HG03354 (cell line): ENCODE results near the gene NPC2.
"Not testable (repeated sequence)": the region's sequence is repeated elsewhere in the genome, so short reads cannot be mapped to it uniquely, and the experiment has no call there.

ENCODE experiments used
- ATAC-seq: cut with Tn5 transposase; IDR thresholded peaks from one replicate; pipeline ENCODE4 v1.9.1; 2021; ENCODE audit warnings: mild to moderate bottlenecking; ENCODE audit not compliant: unreplicated experiment, poor library complexity, severe bottlenecking

Gene NPC2

DNA sequence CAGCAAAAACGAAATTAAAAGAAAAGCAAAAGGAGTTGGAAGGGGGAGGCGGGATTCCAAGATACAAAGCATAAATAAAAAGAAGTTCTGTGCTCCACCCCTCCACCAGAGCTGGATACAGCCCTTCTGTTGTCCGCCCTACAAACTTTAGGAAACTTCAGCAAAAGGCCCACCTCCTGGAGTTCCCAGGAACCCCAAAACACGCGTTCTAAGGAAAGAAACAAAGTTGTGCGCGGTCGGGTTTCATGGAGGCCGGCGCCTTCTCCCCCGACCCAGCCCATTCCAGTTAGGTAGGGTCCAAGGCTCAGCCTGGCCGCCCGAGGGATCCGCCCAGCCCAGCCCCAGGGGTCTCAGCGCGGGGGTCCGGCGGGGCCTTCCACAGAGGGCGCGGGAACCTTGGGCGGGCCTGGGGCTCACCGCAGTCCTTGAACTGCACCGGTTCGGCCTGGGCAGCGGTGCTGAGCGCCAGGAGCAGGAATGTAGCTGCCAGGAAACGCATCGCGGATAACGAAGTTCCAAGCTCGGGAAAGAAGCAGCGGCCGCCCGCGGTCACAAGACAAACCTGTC lies at the start of gene NPC2:
Gene NPC2, minus strand, starts transcription at position 530 of the 567 bp plus-strand sequence. Its CDS starts 31 bp downstream, at position 499.
- peak; percentile 10 for ATAC-seq

DNA sequence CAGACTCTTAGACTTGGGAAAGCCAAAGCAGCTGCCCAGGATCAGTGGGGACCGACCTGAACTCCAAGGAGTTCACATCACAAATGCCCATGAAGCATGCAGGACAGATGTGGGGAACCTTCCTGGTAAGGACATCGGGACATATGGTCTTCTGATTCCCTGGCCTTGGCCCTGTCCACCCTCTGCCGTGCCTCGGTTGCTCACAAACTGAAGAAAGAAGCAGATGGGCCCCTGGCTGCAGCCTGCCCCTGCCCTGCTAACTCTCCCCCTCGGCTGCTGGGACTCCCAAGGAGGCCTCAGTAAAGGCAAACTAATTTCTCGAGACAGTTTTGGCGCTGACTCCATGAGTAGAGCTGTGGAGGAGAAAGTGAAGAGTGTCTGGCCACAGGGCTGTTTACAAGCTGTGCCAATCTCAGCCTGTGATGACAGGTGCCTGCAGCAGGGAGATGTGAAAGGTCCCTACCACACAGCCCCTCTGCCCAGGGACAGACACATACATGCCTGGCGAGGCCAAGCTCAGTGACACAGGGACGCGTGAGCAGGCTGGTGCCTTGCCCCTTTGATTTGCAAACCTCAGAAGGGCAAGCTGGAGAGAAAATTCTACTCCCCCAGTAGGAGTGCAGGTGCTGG lies 49.1 kb upstream of the NPC2 start:
- ATAC-seq, result no peak

DNA sequence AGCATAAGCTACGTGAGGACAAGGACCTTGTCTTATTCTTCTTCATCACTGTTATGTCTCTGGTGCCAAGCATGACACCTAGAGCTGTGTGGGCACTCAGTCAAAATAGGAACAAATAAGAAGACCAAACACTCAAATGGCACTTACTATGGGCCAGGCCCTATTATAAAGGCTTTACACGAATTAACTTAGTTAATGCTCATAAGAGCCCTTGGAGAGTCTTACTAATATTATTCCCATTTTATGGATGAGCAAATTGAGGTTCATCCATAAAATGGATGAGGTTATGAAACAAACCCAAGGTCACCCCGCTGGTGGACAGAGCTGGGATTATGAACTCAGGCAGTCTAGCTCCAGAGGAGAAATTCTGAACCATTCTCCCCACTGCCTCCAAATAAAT lies 48.1 kb upstream of the NPC2 start:
- ATAC-seq, result no peak

DNA sequence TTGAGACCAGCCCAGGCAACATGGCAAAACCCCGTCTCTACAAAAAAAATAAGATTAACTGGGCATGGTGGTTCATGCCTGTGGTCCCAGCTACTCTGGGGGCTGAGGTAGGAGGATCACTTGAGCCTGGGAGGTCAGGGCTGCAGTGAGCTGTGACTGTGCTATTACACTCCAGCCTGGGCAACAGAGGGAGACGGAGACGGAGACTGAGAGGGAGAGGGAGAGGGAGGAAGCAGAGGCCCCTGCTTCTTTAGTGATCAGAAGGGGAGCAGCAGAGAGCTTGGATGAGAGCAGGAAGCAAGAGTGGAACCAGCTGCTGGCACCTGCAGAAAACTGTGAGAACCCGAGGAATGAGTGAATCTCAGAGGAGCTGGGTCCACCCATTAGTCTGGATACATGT lies 46.4 kb upstream of the NPC2 start:
- ATAC-seq, result no peak

DNA sequence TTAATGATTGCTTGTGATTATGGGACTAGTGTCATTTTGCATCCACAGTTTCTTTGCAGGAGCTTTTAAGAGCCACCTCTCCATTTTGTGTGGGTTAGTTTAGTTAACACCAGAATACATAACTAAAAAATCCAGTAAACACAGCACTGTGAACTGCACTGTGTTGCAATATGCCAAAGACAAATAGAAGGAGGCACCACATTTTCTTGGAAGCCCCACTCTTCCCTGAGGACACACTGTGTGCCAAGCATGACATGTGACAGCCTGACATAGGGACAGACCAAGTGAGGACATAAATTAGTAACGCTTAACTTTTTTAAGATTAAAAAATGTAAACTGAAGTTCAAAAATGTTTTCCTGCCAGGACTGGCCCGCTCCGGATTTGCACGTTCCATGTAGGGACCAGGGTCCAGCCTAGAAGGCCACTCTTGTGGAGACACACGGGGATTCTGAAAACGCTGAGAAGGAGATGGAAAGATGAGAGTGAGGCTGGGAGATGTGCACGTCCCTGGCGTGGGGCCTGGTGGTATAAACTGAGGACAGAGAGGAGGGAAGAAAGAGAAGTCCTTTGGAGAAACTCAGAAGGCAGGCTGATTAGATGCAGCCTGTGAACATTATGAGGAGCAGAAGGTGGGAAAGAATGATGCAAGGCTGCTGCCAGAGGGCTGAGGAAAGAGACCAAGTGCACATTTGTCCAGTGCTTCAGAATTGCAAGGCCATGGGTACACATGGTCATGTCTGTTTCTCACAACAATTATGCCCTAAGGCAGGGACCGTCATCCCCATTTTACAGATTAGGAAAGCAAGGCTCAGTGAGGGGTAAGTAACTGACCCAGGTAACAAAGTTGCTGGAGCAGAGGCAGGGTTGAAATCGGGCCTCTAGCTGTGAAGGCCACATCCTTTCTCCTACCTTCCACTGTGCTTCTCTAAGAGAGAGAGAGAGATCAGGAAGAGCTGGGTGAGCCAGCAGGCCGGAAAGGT lies 45.6 kb upstream of the NPC2 start:
- ATAC-seq, result no peak

DNA sequence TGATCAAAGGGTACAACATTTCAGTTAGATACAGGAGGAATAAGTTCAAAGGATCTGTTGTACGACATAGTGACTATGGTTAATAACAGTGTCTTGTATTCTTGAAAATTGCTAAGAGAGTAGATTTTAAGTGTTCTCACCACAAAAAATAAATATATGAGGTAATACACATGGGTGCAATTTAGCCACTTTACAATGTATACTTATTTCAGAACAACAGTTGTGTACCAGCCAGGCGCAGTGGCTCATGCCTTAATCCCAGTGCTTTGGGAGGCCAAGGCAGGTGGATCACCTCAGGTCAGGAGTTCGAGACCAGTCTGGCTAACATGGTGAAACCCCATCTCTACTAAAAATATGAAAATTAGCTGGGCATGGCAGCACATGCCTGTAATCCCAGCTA lies 43.2 kb upstream of the NPC2 start:
- ATAC-seq, result not testable (repeated sequence)

DNA sequence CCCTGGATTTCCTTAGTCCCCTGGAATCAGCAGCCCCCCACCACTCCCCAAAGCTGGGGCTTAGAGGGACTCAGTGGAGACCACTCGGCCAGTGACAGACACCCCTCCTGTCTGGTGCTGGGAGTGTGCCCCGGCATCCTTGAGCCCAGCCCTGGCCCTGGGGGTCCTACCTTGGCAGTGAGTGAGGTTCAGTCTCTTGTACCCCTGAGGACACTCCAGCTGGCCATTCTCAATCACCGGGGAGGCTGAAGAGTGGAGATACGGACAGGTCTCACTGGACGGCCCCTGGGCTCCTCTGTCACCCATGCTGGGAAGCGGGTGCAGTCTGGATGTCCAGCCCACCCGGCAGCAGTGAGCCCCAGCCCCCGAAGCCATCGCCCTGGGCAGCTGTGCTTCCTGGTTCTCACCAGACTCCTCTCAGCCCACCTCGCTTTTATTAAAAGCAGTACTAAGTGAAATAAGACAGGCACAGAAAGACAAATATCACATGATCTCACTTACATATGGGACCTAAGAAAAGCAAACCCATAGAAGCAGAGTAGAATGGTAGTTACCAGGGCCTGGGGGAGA lies 42.7 kb upstream of the NPC2 start:
- ATAC-seq, result no peak

DNA sequence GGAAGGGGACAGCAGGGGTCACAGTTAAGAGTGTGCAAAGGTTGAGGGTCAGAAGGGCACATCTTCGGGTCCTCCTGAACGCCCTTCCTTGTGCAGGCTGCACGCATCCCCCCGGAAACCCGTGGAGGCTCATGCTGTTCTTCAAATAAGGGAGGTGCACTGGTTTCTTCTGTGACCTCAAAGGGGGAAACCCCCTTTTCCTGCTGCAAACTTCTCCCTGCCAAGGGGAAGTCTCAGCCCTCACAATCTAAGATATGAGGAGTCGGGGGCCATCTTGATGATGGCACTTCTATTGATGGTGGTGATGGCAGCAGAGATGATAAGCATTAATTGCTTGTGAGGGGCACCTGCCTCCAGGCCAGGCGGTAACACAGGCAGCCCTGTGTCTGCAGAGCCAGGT lies 40.5 kb upstream of the NPC2 start:
- ATAC-seq, result no peak

DNA sequence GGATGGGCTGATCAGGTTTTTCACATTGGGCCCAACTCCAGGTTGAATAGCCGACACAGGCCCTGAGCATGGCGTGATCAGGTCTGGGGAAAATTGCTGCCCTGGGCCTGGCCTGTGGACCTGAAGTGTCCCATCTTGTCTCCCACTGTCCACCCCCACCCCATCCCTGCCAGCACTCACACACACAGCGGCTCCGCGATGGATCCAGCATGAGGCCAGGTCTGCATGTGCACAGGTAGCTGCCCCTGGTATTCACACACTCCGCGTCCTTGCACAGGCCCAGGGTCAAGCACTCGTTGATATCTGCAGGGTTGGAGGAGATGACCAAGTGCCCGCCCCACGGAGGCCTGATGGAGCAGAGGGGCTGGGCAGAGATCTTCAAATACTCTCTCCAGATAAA lies 39.1 kb upstream of the NPC2 start:
- ATAC-seq, result no peak

DNA sequence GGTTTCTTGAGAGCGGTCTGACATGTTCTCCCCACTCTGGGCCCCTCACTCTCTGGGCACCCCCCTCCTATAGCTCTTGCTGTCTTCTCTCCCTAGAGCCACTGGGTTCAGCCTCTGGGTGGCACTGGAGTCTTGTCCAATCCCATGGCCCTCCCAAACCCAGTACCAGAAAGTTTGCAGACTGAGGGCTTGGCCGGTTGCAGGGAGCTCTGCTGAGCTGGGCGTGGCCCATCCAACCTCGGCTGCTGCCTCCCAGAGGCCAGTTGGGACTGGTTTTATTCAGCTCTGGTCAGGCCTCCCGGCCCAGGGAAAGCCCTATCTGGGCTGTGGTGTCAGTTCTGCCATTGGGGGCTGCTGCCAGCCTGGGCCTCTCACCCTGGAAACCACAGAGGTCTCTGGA lies 38.4 kb upstream of the NPC2 start:
- no peak for ATAC-seq

DNA sequence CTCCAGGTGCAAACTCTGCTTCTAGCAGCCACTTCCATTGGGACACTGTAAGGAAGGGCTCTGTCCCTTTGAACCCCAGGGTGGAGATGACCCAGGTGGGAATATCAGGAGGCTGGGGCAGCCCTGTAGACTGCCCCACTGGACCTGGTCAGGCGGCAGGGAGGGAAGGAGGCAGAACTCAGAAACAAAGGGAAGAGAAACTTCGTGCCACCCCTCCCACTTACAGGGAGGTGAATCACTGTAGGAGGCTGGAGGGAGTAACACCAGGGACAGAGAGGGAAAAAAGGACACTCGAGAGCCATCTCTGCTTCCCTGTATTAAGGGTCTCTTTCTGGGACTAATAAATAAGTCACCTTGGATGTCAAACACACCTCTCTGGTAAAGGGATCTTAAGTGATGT lies 37.9 kb upstream of the NPC2 start:
- ATAC-seq, result no peak

DNA sequence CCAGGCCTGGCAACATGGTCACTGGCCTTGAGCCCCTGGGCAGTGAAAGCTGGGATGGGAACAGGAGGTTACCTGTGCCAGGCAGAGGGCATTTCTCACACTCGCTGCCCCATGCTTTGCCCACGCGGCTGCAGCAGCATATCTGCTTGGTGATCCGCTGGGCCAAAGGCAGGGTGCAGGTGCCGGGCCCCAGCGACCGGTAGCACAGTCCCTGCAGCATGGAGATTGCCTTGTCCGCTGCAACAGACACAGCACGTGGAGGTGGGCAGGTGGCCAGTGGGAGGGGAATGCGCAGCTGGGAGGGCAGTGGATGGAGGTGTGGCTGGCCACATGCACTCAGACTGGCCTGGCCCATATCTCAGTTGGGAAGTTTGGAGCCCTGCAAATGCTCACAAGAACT lies 35.8 kb upstream of the NPC2 start:
- ATAC-seq, result no peak

DNA sequence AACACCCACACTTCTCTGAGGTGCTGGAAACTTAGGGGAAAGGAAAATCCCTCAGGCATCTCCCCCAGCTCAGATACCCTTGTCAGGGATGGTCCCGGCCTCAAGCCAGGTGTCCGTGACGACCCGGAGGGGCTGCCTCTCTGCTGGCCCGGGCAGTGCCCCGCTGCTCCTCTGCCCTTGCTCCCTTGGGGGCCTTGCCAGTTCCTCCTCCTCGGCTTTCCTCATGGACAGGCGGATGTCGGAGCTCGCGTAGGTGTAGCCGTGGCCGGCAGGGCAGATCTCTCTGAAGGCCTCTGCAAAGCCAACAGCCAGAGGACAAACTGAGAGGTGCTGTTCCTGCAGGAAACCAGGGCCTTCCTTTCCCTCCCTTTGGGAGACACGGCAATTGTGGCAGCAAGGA lies 35.3 kb upstream of the NPC2 start:
- ATAC-seq, result no peak

DNA sequence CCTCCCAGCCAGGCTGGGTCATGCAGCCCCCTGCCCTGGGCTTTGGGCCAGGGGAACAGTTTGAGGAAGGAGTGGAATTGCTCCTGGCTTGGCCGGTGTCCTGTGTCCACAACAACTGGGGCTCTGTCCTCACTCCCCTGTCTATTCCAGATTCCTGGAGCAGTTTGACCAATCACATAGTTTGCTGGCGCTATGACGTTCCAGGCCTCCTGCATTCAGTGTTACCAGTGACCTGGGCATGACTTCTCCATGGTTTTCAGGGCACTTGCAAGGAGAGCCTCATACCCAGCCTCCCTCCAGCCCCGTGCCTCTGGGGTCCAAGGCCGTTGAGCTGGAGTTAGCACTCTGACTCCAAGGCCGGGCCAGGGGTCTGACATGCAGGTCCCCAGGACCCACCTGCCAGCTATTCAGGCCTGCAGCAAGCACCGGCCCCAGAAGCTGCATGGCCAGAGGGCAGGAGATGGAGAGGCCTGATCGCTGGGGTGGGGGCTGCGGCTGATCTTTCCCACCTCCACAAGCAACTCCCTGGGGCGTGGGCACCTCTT lies 34.7 kb upstream of the NPC2 start:
- no peak for ATAC-seq

DNA sequence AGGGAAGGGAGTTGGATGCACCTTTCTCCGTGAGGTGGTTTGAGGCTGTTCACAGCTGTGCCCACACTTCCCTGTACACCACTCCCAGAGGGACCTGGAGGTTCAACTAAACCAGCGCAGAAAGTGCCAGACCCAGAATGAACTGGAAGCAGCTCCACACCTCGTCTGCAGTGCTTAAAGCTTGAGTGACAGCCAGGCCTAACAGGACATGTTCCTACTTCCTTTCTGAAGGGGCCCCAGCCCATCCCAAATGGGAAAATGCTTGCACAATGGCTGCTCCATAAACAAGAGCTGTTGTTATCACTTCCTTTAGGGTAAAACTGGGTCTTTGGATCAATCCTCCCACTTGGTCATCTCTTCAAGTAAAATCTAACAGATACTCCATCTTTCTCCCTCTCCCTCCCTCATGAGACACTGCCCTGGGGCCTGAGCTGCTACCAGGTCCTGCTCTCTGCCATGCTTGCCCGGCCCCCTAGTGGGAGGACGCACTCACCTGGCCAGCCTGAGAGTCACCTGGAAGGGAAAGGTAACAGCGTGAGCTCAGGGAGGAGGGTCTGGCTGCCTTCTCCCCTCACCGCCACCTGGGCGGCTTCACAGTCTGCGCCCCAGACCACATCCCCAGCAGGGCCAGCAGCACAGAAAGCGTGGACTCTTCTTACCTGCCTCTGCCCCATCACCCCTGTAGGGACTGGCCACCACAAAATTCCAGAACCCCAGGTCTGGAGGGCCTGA lies 33.9 kb upstream of the NPC2 start:
- ATAC-seq, result no peak

DNA sequence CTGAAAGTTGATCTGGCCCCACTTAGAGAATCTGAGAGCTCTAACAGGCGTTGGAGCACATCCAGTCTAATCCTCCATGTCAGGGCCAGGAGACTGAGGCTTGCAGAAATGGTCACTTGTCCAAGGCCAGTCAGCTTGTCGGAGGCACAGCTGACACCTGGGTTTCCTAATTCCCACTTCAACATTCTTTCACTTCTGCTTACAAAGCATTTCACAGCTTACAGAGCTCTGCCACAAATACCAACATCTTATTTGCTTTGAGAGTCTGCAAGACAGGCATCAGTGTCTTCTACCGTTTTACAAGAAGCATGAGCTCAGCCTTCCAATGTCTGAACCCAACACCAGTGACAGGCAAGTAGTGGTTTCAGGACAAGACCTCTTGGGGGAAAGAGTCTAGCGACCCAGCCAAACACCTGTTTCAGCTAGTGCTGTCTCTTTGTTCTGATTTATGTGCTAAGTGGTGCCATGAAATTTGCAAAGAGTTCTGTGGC lies 32.3 kb upstream of the NPC2 start:
- ATAC-seq, result no peak

DNA sequence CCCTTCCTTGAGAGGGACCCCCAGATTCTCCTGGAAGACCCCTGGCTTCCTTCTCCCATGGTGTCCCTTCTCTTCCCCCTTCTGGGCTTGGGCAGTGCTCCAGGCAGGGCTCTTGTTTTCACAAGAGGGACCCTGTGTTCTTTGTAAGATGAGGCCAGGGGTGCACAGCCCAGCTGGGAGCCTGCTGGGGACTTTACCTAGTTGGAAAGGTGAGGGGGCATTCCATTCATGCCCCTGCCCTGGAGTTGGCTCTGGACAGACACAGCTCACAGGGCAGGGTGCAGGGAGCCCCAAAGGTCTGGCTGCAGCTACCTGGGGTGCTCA lies 31.7 kb upstream of the NPC2 start:
- ATAC-seq, result no peak

DNA sequence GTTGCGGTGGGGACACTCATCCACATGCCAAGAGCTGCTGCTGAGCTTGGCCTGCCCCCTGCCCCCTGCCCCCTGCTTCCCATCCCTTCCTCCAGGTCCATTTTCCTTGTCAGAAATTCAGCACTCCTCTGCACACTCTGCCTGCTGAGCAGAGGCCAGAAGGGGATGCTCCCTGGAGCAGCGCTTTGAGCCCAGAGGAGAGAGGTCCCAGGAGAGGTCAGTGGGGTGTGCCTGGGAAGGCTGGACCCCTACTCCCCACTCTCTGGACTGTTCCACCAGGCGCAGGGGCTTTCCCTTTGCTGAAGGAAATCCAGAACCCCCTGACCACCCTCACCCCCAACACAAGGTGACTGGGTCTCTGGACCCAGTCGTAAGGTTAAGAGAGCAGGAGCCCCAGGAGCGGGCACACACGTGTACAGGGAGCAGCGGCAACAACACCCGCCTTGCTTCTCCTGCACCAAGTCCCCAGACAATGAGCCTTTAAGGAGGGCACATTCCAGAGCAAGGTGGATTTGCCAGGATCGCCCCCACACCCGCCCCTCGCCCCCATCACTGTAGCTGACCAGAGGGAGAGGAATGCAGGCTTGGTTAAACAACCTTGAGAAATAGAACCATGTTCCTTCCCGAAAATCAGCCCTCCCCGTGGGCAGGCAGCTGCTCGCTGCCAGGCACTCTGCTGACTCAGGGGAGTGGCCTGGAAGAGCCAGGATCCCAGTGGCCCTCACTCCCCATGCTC lies 31.1 kb upstream of the NPC2 start:
- ATAC-seq, result no peak

DNA sequence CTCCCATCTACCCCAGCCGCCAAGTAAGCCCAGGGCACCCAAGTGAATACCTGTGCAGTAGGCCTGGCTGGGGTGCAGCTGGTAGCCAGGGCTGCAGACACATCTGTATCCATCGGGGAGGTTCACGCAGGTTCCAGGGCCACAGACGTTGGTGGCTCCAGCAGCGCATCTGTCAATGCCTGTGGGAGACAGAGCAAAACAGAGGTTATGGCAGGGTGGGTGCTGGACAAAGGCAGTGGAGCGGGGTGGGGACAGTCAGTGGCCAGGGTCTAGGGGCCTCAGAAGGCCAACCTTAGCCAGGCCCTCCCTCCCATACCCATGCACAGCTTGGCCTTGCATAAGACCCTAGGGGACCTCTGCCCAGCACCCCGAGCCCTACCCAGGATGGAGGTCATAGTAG lies 29.6 kb upstream of the NPC2 start:
- no peak for ATAC-seq
